ENCODE measurements around the gene THOP1. TPM values are rescaled to one million over a fixed set of nuclear protein-coding genes. Genes with fewer than 3 reads are reported as not detected.

Gene THOP1
- total and polyA plus RNA-seq, 10 of the 15 experiments (the other 5 are each of a cell fraction or from before 2014, with no cell fraction given): 1.9 to 270 (median 169) TPM

DNA sequence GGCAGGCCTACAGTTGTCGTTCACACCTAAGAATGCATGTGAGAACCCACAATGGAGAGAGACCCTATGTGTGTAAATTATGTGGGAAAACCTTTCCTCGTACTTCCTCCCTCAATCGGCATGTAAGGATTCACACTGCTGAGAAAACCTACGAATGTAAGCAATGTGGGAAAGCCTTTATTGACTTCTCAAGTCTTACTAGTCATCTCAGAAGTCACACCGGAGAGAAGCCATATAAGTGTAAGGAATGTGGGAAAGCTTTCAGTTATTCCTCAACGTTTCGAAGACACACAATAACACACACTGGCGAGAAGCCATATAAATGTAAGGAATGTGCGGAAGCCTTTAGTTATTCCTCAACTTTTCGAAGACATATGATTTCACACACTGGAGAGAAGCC lies 67.3 kb downstream of the THOP1 start:
- Histone ChIP-seq H3K36me3 (ENCODE audit: control insufficient read depth in 2 of 2, insufficient read depth in 2 of 2, low read length in 1 of 2) (peaks cover 6 to 13% of the 10 kb centered on the region in 2 experiments), H3K4me3 (no peak overlapping the region), H3K9me3 (replicated peaks; ENCODE audit: control insufficient read depth, insufficient read depth, low read length) (peaks cover 43% of the 10 kb centered on the region), H4K20me1 (ENCODE audit: control insufficient read depth, insufficient read depth) (no peaks in the 10 kb centered on the region), H3K79me2 (ENCODE audit: control insufficient read depth, insufficient read depth, low read length) (no peaks in the 10 kb centered on the region), H3K9ac (ENCODE audit: control insufficient read depth, insufficient read depth, low read length) (no peak overlapping the region), H3K27ac (ENCODE audit: control insufficient read depth, insufficient read depth) (no peak overlapping the region), H3K27me3 (replicated peaks in 1 of 2; ENCODE audit: control insufficient read depth in 2 of 2, insufficient read depth in 2 of 2, low read length in 1 of 2) (no peaks in the 10 kb centered on the region), H3K4me2 (ENCODE audit: control insufficient read depth, insufficient read depth) (no peak overlapping the region), H2AFZ (ENCODE audit: control insufficient read depth, low read depth, low read length) (no peak overlapping the region), H3K4me1 (ENCODE audit: control insufficient read depth, insufficient read depth, low read length) (no peaks in the 10 kb centered on the region)
- WGBS (ENCODE audit: insufficient coverage, insufficient replicate concordance, low lambda C conversion rate, missing lambda C conversion rate): over 99% methylated on average over 10 of the region's 10 CpGs
- POLR2A ChIA-PET: no interaction called here
- in situ Hi-C loops (cut with MboI) (no loop called here), intact Hi-C loops (cut with micrococcal nuclease; ENCODE audit: unreplicated experiment) (no loop called here)
- SMC1A ChIA-PET (ENCODE audit: uncharacterized antibody, unreplicated experiment): no interaction called here
- CTCF ChIA-PET: no interaction called here
- TF ChIP-seq POLR2AphosphoS5 (IDR thresholded peaks at IDR 0.05; ENCODE audit: low read length): no peak
- TF ChIP-seq CBX5 (IDR thresholded peaks at IDR 0.05; ENCODE audit: low read depth): 0 out of 2 replicates have a peak, but pooled peaks have one; percentile 24
- no TSS peak for BruUV-seq (replicated peaks)
- DNase-seq (ENCODE audit: low read depth, low spot score) (no peak), ATAC-seq (no peak), FAIRE-seq (no peak)
- RAD21 ChIA-PET (ENCODE audit: unreplicated experiment): no interaction called here

DNA sequence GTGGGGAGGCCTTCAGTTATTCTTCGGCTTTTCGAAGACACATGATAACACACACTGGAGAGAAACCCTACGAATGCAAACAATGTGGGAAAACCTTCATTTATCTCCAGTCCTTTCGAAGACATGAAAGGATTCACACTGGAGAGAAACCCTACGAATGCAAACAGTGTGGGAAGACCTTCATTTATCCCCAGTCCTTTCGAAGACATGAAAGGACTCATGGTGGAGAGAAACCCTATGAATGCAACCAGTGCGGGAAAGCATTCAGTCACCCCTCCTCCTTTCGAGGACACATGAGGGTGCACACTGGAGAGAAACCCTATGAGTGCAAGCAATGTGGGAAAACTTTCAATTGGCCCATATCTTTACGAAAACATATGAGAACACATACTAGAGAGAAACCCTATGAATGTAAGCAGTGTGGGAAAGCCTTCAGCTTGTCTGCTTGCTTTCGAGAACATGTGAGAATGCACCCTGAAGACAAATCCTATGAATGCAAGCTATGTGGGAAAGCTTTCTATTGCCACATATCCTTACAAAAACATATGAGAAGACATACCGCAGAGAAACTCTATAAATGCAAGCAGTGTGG lies 67.8 kb downstream of the THOP1 start:
- DNase-seq (ENCODE audit: low read depth, low spot score): no peak
- Histone ChIP-seq H3K79me2 (ENCODE audit: control insufficient read depth, insufficient read depth, low read length) (no peaks in the 10 kb centered on the region), H2AFZ (ENCODE audit: control insufficient read depth, low read depth, low read length) (no peak overlapping the region), H3K4me3 (no peak overlapping the region), H3K27ac (ENCODE audit: control insufficient read depth, insufficient read depth) (no peak overlapping the region), H3K4me1 (ENCODE audit: control insufficient read depth, insufficient read depth, low read length) (no peaks in the 10 kb centered on the region), H4K20me1 (ENCODE audit: control insufficient read depth, insufficient read depth) (no peaks in the 10 kb centered on the region), H3K9ac (ENCODE audit: control insufficient read depth, insufficient read depth, low read length) (no peak overlapping the region), H3K27me3 (replicated peaks in 1 of 2; ENCODE audit: control insufficient read depth in 2 of 2, insufficient read depth in 2 of 2, low read length in 1 of 2) (no peaks in the 10 kb centered on the region), H3K4me2 (ENCODE audit: control insufficient read depth, insufficient read depth) (no peak overlapping the region), H3K36me3 (ENCODE audit: control insufficient read depth in 2 of 2, insufficient read depth in 2 of 2, low read length in 1 of 2) (peaks cover 6 to 13% of the 10 kb centered on the region in 2 experiments), H3K9me3 (replicated peaks; ENCODE audit: control insufficient read depth, insufficient read depth, low read length) (peaks cover 43% of the 10 kb centered on the region)
- TF ChIP-seq KLF5 (IDR thresholded peaks at IDR 0.05; ENCODE audit: partially characterized antibody): peak; percentile 60
- TF ChIP-seq ZNF207 (IDR thresholded peaks at IDR 0.05; ENCODE audit: borderline replicate concordance): no peak
- 0 out of 2 replicates have a peak, but pooled peaks have one; percentile 18 for TF ChIP-seq CBX5 (IDR thresholded peaks at IDR 0.05; ENCODE audit: low read depth)
- no TSS peak for BruUV-seq (replicated peaks)
- intact Hi-C loops (cut with micrococcal nuclease; ENCODE audit: unreplicated experiment): no loop called here
- no peak for FAIRE-seq
- in situ Hi-C loops (cut with MboI): no loop called here
- CTCF ChIA-PET: no interaction called here
- POLR2A ChIA-PET: no interaction called here
- SMC1A ChIA-PET (ENCODE audit: uncharacterized antibody, unreplicated experiment): no interaction called here
- no peak for ATAC-seq
- WGBS (ENCODE audit: insufficient coverage, insufficient replicate concordance, low lambda C conversion rate, missing lambda C conversion rate): 96% methylated on average over 11 of the region's 11 CpGs
- RAD21 ChIA-PET (ENCODE audit: unreplicated experiment): no interaction called here

All from GM12878 (cell line).